ENCODE results near the gene CDKAL1. TPM values are rescaled to one million over a fixed set of nuclear protein-coding genes. Genes with fewer than 3 reads are reported as not detected.

The CDKAL1 gene
- total and polyA plus RNA-seq, 2 of the 8 experiments (the other 6 are each of a cell fraction or from before 2014, with no cell fraction given), result 8.4 to 24.6 TPM

DNA sequence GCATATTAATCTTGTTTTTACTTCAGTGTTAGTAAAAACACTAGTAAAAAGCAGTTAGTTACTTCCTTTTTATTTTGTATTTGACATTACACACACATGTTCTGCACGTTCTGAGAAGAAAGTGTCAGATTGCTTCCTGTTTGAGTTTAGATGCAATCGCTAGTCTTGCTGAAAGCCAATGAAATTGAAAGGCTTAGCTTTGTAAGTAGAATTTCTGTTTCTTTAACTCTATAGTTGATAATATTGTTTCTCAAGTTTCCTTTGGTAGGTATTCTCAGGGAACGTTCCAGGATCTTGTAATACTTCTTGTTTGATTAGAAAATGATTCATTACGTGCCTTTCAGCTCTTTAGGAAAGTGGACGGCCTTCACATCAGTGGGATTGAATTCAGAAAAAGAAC, 55.0 kb downstream of the CDKAL1 start:
- Histone ChIP-seq H3K56ac (replicated peaks; ENCODE audit: insufficient read length, low read depth, low read length) (no peak overlapping the region), H3K14ac (ENCODE audit: insufficient read length) (no peak overlapping the region), H3K27ac (ENCODE audit: low read depth, low read length) (no peak overlapping the region), H2AFZ (ENCODE audit: low read length) (no peak overlapping the region), H3K4me3 (ENCODE audit: extremely low read depth in 1 of 4, insufficient read depth in 2 of 4, low read depth in 3 of 4, low read length in 4 of 4) (no peak overlapping the region), H3K4me2 (ENCODE audit: insufficient read depth in 1 of 2, low read depth in 2 of 2, low read length in 2 of 2) (no peak overlapping the region), H3K4ac (replicated peaks; ENCODE audit: insufficient read length, low read depth, low read length) (no peak overlapping the region), H3K18ac (ENCODE audit: extremely low read depth, low read length) (no peak overlapping the region), H3K79me1 (ENCODE audit: low read depth, low read length) (no peaks in the 10 kb centered on the region), H3K4me1 (replicated peaks in 1 of 4; ENCODE audit: control insufficient read depth in 3 of 4, insufficient read depth in 4 of 4, low read length in 3 of 4) (peaks cover 0 to 4% (median 3%) of the 10 kb centered on the region in 4 experiments; a peak in 4 of 7 replicates), H2BK12ac (ENCODE audit: low read depth, low read length) (no peak overlapping the region), H3K23ac (ENCODE audit: insufficient read length) (no peak overlapping the region), H3K9ac (replicated peaks in 1 of 4; ENCODE audit: extremely low read depth in 1 of 4, low read depth in 3 of 4, low read length in 3 of 4) (no peak overlapping the region), H4K20me1 (replicated peaks in 1 of 2; ENCODE audit: control insufficient read depth in 1 of 2, insufficient read depth in 2 of 2, low read length in 2 of 2) (no peaks in the 10 kb centered on the region), H3K79me2 (ENCODE audit: control insufficient read depth in 1 of 2, insufficient read depth in 2 of 2, low read length in 2 of 2) (no peaks in the 10 kb centered on the region), H3K23me2 (ENCODE audit: low read depth, low read length) (no peaks in the 10 kb centered on the region), H2BK120ac (replicated peaks; ENCODE audit: low read depth, low read length) (no peak overlapping the region), H4K8ac (ENCODE audit: extremely low read depth, insufficient read depth, low read length) (no peak overlapping the region), H2AK5ac (ENCODE audit: low read depth, low read length) (no peak overlapping the region), H2BK20ac (ENCODE audit: low read length) (no peak overlapping the region), H3K9me3 (ENCODE audit: insufficient read depth in 2 of 2, low read depth in 1 of 2, low read length in 1 of 2) (no peaks in the 10 kb centered on the region), H2BK15ac (ENCODE audit: low read length) (no peak overlapping the region), H4K5ac (ENCODE audit: insufficient read length, low read depth, low read length) (no peak overlapping the region), H4K91ac (replicated peaks; ENCODE audit: insufficient read length, low read length) (no peak overlapping the region), H3K27me3 (replicated peaks in 1 of 4; ENCODE audit: control insufficient read depth in 3 of 4, extremely low read depth in 1 of 4, insufficient read depth in 3 of 4, low read length in 3 of 4) (no peaks in the 10 kb centered on the region), H2BK5ac (ENCODE audit: low read depth, low read length) (no peak overlapping the region), H3K36me3 (ENCODE audit: control insufficient read depth in 2 of 4, insufficient read depth in 4 of 4, low read length in 3 of 4) (no peaks in the 10 kb centered on the region)
- POLR2A ChIA-PET (ENCODE audit: partially characterized antibody), result no interaction called here
- DNase-seq (ENCODE audit: low read depth in 1 of 2, low spot score in 2 of 2), result no peak
- CTCF ChIA-PET (ENCODE audit: partially characterized antibody), result no interaction called here
- no peak for TF ChIP-seq CTCF (IDR thresholded peaks at IDR 0.05; ENCODE audit: control extremely low read depth in 1 of 3, insufficient read depth in 1 of 3, low read depth in 1 of 3, low read length in 3 of 3)
- 89% methylated on average over 5 of the region's 5 CpGs; no CpG with 5 or more reads in 1 of the 2 experiments for WGBS, 2 experiments (ENCODE audit: extremely low coverage in 1 of 2, insufficient coverage in 1 of 2, insufficient read length in 1 of 2, insufficient replicate concordance in 2 of 2, low coverage in 1 of 2, low lambda C conversion rate in 2 of 2, missing lambda C conversion rate in 1 of 2)
- no peak for FAIRE-seq

All from H1 (cell line).